HG03159 (cell line): ENCODE results near the gene PPP1R12A.

Source experiments
- ATAC-seq: cut with Tn5 transposase; IDR thresholded peaks from one replicate; pipeline ENCODE4 v1.9.1; 2021; ENCODE audit warnings: mild to moderate bottlenecking, moderate library complexity; ENCODE audit not compliant: unreplicated experiment

Gene PPP1R12A

DNA sequence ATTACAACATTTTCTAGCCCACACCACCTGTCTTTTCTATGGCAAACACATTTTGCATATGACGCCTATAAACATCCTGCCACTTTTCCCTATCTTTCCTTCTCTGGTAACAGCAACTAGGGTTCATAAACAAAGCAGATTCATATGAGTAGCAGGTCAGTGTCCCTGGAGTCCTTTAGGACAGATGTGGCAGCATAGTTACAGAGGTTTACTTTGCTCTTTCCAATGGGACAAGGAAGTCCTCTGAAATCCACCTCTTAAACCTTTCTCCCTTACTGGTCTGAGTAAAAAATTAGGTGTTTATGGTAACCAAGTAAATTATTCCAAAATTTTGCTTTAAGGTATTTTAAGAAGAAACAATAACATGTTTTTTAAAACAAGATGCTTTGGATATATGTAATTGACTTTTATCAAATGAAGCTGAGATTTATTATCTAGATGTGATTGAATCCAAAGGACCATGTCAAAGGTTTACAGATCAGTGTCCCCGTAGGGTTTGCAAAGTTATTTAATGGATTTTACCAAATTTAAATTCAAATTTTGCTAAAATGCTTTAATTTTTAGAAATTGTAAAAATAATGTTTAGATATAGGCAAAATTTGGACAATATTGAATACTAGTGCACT, 164.9 kb downstream of the PPP1R12A start:
- ATAC-seq = no peak

DNA sequence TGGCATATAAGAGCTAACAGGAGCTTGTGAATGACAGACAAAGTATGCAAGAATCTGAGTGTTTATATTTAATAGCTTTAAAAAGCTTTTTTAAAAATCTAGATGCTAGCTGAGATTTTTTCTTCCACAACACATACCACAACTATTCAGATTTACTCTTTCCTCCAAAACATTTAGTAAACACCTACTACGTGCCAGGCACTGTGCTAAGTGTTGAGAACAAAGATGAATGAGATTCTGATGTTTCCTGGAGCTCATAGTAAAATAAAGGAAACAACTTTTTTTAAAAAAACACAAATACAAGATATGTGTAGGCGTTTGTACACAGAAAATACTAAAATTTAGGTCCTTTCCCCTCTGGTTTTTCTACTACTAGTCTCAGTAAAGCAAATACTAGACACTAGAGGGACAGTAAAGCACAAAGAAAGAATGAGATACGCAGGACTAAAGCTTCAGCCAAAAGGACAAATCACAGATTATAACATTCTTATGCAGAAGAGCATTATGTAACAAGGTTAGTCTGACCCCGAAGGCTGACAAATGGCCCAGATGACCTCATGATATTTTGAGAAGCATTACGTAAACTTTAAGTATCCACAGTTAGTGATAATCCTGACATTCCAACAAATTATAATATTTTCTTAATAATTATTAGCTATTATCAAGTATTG, 165.6 kb downstream of the PPP1R12A start:
- ATAC-seq = no peak

DNA sequence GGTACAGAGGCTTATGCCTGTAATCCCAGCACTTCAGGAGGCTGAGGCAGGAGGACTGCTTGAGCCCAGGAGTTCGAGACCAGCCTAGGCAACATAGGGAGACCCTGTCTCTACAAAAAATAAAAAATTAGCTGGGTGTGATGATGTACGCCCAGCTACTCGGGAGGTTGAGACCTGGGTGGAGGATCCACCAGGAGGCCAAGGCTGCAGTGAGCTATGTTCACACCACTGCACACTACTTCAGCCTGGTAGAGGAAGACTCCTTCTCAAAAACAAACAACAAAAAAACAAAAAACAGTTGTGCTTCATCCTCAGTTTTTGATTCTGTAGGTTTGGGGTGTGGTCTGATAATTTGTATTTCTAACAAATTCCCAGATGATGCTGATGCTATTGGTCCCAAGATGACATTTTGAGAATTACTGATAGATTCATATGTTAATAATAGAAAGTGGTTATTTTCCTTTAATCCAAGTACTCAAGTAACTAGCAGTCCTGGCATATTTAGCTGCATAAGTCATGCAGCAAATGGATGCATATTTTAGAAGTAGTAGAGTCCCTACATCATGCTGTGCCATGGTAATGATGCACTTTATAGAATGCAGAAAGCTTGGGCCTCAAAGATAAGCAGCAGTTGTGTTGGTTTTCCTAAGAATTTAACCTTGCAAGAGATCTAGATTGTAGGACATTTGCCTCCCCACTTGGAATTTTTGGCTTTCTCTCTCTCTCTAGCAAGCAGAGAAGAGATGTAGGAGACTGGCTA, 168.0 kb downstream of the PPP1R12A start:
- no peak for ATAC-seq

DNA sequence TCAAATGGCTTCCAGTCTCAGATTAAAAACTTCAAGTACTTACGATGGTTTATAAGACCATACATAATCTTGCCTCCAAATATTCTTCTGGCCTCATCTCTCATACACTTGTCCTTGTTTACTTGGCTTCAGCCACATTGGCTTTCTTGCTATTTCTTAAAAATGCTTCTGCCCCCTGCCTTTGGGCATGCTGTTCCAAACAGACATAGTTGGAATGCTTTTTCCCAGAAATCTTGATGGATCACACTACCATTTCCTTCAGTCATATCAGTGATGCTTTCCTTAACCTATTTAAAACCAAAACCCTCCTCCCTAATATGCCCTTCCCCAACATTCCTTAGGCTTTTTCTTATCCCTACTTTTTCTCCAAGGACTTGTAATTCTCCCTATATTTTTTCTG, 169.7 kb downstream of the PPP1R12A start:
- ATAC-seq = no peak

DNA sequence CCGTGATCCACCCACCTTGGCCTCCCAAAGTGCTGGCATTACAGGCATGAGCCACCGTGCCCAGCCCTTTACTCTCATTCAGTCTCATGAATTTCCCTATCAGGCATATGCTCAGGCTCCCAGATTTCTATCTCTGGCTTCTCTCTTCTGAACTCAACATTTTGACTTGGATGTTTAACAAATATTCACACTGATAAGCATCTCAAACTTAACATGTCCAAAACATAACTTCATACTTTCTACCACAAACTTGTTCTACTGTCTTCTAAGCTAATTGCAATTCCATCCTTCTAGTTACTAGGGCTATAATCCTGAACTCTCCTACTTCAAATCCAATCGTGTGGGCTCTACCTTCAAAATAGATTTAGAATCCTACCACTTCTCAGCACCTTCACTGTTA, 170.3 kb downstream of the PPP1R12A start:
- ATAC-seq = no peak

DNA sequence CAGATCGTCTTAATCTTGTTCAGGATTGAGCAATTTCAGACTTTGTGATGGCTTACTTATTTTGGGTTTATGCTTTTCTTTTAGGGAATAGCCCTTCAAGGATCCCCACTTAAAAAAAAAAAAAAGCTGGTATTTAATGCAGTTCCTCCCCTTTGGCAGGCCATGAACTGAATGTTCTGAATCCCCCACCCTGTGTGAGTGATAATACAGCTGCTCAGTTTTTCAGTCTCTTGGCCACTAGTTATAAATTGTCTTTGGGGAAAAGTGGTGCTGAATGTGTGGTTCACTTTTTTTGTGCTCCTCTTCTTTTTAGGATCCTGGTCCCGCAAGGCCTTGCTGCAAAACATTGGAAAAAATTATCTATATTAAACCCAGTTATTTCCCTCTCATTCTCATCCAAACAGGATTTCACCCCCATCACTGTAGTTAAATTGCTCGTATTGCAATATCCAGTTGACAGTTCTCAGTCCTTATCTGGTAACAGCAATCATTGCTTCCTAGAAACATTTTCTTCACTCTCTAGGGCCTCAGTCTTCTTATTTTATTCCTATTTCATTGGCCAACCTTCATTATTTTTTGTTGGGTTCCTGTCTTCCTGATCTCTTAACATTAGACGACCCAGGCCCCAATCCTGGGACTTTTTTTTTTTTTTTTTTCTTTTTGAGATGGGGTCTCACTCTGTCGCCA, 171.0 kb downstream of the PPP1R12A start:
- no peak for ATAC-seq

DNA sequence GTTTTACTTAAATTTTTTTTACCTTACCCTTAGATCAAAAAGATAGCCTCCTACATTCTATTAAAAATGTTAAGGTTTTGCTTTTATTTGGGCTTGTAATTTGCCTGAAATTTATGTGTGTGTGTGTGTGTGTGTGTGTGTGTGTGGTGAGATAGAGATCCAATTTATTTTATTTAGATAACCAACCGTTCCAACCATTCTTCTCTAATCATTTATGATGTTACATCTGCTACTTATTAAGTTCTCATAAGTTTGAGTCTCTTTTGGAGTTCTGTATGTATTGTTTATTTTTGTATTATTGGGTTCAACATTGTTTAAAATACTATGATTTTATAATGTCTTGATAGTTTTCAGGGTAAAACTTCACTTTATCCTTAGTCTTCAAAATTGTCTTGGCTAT, 173.6 kb downstream of the PPP1R12A start:
- ATAC-seq = no peak

DNA sequence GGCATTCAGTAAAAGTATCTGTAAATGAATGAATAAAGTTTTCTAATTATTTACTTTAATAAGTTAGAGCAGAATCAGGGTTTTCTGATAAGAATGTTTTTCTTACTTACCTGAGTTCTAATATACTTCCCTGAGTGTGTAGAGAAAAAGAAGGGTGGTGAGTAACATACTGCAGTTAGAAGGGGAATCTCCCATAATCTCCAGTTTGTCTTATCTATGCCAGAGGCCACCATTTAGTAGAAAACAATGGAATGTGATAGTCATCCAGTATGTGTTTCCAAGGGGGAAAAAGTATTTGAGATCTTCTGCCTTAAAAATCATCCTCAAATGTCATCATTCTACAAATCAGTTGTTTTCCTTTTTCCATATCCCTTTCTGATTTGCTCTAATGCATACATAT, 187.6 kb downstream of the PPP1R12A start:
- ATAC-seq = no peak

DNA sequence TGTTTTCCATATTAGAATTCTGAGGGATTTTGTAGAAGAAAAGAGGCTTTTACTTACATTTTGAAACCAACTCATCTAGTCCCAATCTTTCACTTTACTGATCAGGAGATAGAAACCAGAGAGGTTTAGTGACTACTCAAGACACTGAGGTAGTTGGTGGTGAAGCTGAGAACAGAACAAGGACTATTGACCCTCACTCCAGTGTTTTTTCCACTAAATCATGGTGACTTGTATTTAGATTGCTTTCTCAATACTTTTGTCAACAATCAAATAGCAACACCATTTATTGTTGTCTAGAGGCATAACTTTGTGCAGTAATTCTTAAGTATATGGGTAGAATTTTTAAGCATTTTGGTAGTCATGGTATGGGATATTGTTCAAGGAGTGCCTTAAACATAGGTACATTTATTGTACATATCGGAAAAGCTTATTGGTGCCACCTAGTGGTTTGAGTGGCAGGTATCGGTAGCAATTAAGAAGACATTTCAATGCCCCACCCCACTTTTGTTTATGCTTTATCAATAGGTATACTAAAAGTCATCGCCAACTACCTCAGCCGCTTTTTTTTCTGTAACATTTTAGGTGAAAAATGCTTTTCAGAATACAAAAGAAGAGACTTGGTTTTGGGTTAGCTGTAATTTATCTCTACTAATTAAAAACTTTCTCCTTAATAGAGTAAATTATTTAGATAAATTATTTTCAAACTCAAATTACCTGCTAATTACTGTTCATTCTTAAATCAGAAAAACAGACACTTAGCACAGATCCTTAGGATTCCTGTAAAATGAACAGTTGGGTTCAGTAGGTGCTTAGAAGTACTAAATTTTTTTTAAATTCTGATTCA, 196.8 kb downstream of the PPP1R12A start:
- ATAC-seq = peak; percentile 89

DNA sequence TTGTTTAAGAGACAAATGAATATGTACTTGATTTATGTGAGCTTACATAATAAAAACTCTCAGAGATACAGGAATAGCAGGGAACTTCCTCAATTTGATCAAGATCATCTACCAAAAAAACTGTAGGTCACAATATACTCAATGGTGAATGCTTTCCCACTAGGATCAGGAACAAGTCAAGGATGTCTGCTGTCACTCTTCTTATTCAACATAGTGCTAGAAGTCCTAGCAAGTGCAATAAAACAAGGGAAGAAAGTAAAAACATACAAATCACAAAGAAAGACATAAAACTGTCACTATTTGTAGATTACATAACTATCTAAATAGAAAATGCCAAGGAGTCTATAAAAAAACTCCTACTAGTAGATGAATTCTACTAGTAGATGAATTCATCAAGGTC, 202.3 kb downstream of the PPP1R12A start:
- no peak for ATAC-seq

DNA sequence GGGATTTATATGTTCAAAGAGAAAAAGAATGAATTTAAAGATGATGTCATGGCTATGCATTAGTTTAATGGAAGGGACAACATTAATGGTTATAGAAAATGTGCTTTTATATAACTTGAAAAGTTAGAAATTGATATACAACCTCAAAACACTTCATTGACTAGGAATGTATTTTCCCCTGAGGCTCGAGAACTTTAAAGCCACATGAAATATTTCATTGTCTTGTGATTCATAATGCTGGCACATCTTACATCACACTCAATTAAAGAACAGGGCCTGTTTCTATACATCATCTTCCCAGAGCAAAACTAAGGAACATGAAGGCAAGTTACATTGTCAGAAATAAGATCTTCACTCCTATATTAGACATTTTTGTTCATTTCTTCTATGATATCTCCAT, 208.9 kb downstream of the PPP1R12A start:
- no peak for ATAC-seq
